Peyer's patch (tissue), 4 donors: Measurements from ENCODE around the gene XKR7. TPM values are rescaled to one million over a fixed set of nuclear protein-coding genes. Genes with fewer than 3 reads are reported as not detected.
A peak's percentile ranks its signal among the peaks of the same experiment; 100 is the strongest.

ENCODE experiments used
- DNase-seq, 3 donors: peaks; one replicate each; pipeline ENCODE4 v3.0.0-alpha.2; 2017 to 2019
- H3K27ac ChIP-seq, 4 donors: fragments of 200-600 bp; sonication (generic); one replicate each; pipeline ENCODE4 v1.5.1; 2016 to 2019
- H3K27me3 ChIP-seq, 2 donors: fragments of 200-600 bp; sonication (generic); one replicate each; pipeline ENCODE4 v1.5.1; 2019
- H3K36me3 ChIP-seq, 3 donors: fragments of 200-600 bp; sonication (generic); one replicate each; pipeline ENCODE4 v1.5.1; 2016 to 2019
- H3K4me1 ChIP-seq, 4 donors: fragments of 200-600 bp; sonication (generic); one replicate each; pipeline ENCODE4 v1.5.1; 2016 to 2019
- H3K4me3 ChIP-seq, 4 donors: fragments of 200-600 bp; sonication (generic); 1 replicate in 3 of 4; 2 replicates in 1 of 4; pipeline ENCODE4 v1.5.1; 2016 to 2019; ENCODE audit warnings: mild to moderate bottlenecking in 1 of 4
- H3K9me3 ChIP-seq, 4 donors: fragments of 200-600 bp; sonication (generic); one replicate each; pipeline ENCODE4 v1.5.1; 2016 to 2019; ENCODE audit warnings: mild to moderate bottlenecking in 1 of 4
- CTCF ChIP-seq, 6 experiments: fragments of 450-650 bp in 4 of 6; fragments of 200-600 bp in 2 of 6; sonication (generic) in 1 of 6; IDR thresholded peaks; one replicate each; pipeline ENCODE4 v1.5.1; 2017 to 2019; ENCODE audit warnings: antibody characterized with exemption in 6 of 6, mild to moderate bottlenecking in 3 of 6, moderate library complexity in 1 of 6
- POLR2A ChIP-seq, 2 donors: fragments of 450-650 bp; IDR thresholded peaks; one replicate each; pipeline ENCODE4 v1.5.1; 2017; ENCODE audit warnings: antibody characterized with exemption in 2 of 2, mild to moderate bottlenecking in 2 of 2, moderate library complexity in 2 of 2
- total RNA-seq, 4 donors: library from RNA; depleted of rRNA; stranded (reverse); fragments of >200 nt; gene quantifications; one replicate each; pipeline ENCODE4 v1.1.0, GENCODE V29; 2016

XKR7 gene
- total RNA-seq, 4 donors from 2014 or later: 0.38 TPM; not detected in 3

GRCh38 chr20:31963889-31964288, 4.1 kb upstream of the XKR7 start:
- no peak overlapping the region for H3K4me3 ChIP-seq
- no peak overlapping the region for H3K27ac ChIP-seq
- peaks cover 0 to 4% (median 0%) of the 10 kb centered on the region in 4 donors for H3K4me1 ChIP-seq
- no peaks in the 10 kb centered on the region for H3K36me3 ChIP-seq
- TF ChIP-seq CTCF (IDR thresholded peaks at IDR 0.05) (no peak), POLR2A (IDR thresholded peaks at IDR 0.05) (no peak)
- DNase-seq: no peak
- H3K27me3 ChIP-seq: peaks cover 0 to 5% of the 10 kb centered on the region in 2 donors
- no peaks in the 10 kb centered on the region for H3K9me3 ChIP-seq

GRCh38 chr20:31966991-31967655, 828 bp upstream of the XKR7 start:
- peaks cover 0 to 5% of the 10 kb centered on the region in 2 donors for H3K27me3 ChIP-seq
- no peak overlapping the region for H3K27ac ChIP-seq
- H3K36me3 ChIP-seq: no peaks in the 10 kb centered on the region
- H3K4me3 ChIP-seq: no peak overlapping the region
- H3K4me1 ChIP-seq: peaks cover 0 to 4% (median 0%) of the 10 kb centered on the region in 4 donors
- TF ChIP-seq POLR2A (IDR thresholded peaks at IDR 0.05): no peak
- no peak for TF ChIP-seq CTCF (IDR thresholded peaks at IDR 0.05)
- no peak for DNase-seq
- H3K9me3 ChIP-seq: no peaks in the 10 kb centered on the region

GRCh38 chr20:31968291-31969126, 558 bp downstream of the XKR7 start:
- H3K4me3 ChIP-seq: peak overlapping the region in 3 of 4 donors; percentile 19 to 29 (median 19)
- H3K27me3 ChIP-seq: peaks cover 0 to 5% of the 10 kb centered on the region in 2 donors
- no peak overlapping the region for H3K27ac ChIP-seq
- TF ChIP-seq POLR2A (IDR thresholded peaks at IDR 0.05) (no peak), CTCF (IDR thresholded peaks at IDR 0.05) (no peak)
- no peaks in the 10 kb centered on the region for H3K9me3 ChIP-seq
- no peaks in the 10 kb centered on the region for H3K36me3 ChIP-seq
- H3K4me1 ChIP-seq: peaks cover 0 to 4% (median 0%) of the 10 kb centered on the region in 4 donors
- peak; percentile 36 to 75 (median 72) for DNase-seq

- Histone ChIP-seq H3K4me1 (peaks cover 0 to 4% (median 0%) of the 10 kb centered on the region in 4 donors), H3K36me3 (no peaks in the 10 kb centered on the region), H3K27ac (no peak overlapping the region), H3K27me3 (peaks cover 0 to 5% of the 10 kb centered on the region in 2 donors), H3K9me3 (no peaks in the 10 kb centered on the region), H3K4me3 (no peak overlapping the region)
- TF ChIP-seq POLR2A (IDR thresholded peaks at IDR 0.05): no peak
- DNase-seq: no peak
Observed at GRCh38 chr20:31969991-31970390, 2.0 kb downstream of the XKR7 start.

- no peaks in the 10 kb centered on the region for H3K36me3 ChIP-seq
- no peak for DNase-seq
- H3K9me3 ChIP-seq: no peaks in the 10 kb centered on the region
- TF ChIP-seq CTCF (IDR thresholded peaks at IDR 0.05) (no peak), POLR2A (IDR thresholded peaks at IDR 0.05) (no peak)
- H3K4me1 ChIP-seq: peaks cover 0 to 4% (median 0%) of the 10 kb centered on the region in 4 donors
- H3K27ac ChIP-seq: no peak overlapping the region
- H3K4me3 ChIP-seq: no peak overlapping the region
- no peaks in the 10 kb centered on the region for H3K27me3 ChIP-seq
Observed at GRCh38 chr20:31972471-31973021, 4.6 kb downstream of the XKR7 start.

- Histone ChIP-seq H3K27me3 (no peaks in the 10 kb centered on the region), H3K9me3 (no peaks in the 10 kb centered on the region), H3K36me3 (no peaks in the 10 kb centered on the region), H3K27ac (no peak overlapping the region), H3K4me3 (no peak overlapping the region), H3K4me1 (no peaks in the 10 kb centered on the region)
- TF ChIP-seq CTCF (IDR thresholded peaks at IDR 0.05) (no peak), POLR2A (IDR thresholded peaks at IDR 0.05) (no peak)
- no peak for DNase-seq
Observed at GRCh38 chr20:31974296-31974695, 6.3 kb downstream of the XKR7 start.
